D341Med (cell line): ENCODE data around the gene SIK2.
A peak's percentile ranks its signal among the peaks of the same experiment; 100 is the strongest.

Experiments
- DNase-seq: peaks from one replicate; pipeline ENCODE4 v3.0.0; 2012; ENCODE audit warnings: low spot score

SIK2 gene

GRCh38 chr11:111582163-111582562 is 20.1 kb upstream of the SIK2 start:
- no peak for DNase-seq

- no peak for DNase-seq
Measured at GRCh38 chr11:111582881-111583280, 19.4 kb upstream of the SIK2 start.

GRCh38 chr11:111585371-111585770 is 16.9 kb upstream of the SIK2 start:
- DNase-seq, result no peak

- peak; percentile 43 for DNase-seq
Measured at GRCh38 chr11:111586388-111586831, 15.8 kb upstream of the SIK2 start.

- no peak for DNase-seq
Measured at GRCh38 chr11:111589114-111589513, 13.1 kb upstream of the SIK2 start.

- DNase-seq, result no peak
Measured at GRCh38 chr11:111589886-111590499, 12.3 kb upstream of the SIK2 start.

GRCh38 chr11:111591187-111591960 is 10.9 kb upstream of the SIK2 start:
- DNase-seq, result no peak

- DNase-seq, result no peak
Measured at GRCh38 chr11:111592491-111592890, 9.8 kb upstream of the SIK2 start.

- DNase-seq, result no peak
Measured at GRCh38 chr11:111596319-111596718, 5.9 kb upstream of the SIK2 start.

GRCh38 chr11:111598148-111598547 is 4.1 kb upstream of the SIK2 start:
- DNase-seq, result no peak

GRCh38 chr11:111598559-111598958 is 3.7 kb upstream of the SIK2 start:
- no peak for DNase-seq

- DNase-seq, result no peak
Measured at GRCh38 chr11:111601636-111601978, 642 bp upstream of the SIK2 start.

- DNase-seq, result peak; percentile 63
Measured at GRCh38 chr11:111602865-111603610, 789 bp downstream of the SIK2 start.

- DNase-seq, result no peak
Measured at GRCh38 chr11:111603611-111604130, 1.4 kb downstream of the SIK2 start.

- peak; percentile 31 for DNase-seq
Measured at GRCh38 chr11:111604392-111605009, 2.3 kb downstream of the SIK2 start.

- no peak for DNase-seq
Measured at GRCh38 chr11:111605681-111606080, 3.4 kb downstream of the SIK2 start.

- no peak for DNase-seq
Measured at GRCh38 chr11:111606986-111607385, 4.7 kb downstream of the SIK2 start.

- DNase-seq, result no peak
Measured at GRCh38 chr11:111607751-111608150, 5.5 kb downstream of the SIK2 start.

- DNase-seq, result no peak
Measured at GRCh38 chr11:111612224-111612623, 10.0 kb downstream of the SIK2 start.

GRCh38 chr11:111617286-111617685 is 15.0 kb downstream of the SIK2 start:
- DNase-seq, result no peak

- no peak for DNase-seq
Measured at GRCh38 chr11:111620518-111620917, 18.3 kb downstream of the SIK2 start.

GRCh38 chr11:111623527-111624030 is 21.3 kb downstream of the SIK2 start:
- DNase-seq, result no peak
